Parietal lobe (tissue), 1 donor: ENCODE results near the gene MUTYH. TPM values are rescaled to one million over a fixed set of nuclear protein-coding genes. Genes with fewer than 3 reads are reported as not detected.

Experiments
- total RNA-seq: library from RNA; depleted of rRNA; stranded (reverse); fragments of >200 nt; gene quantifications from one replicate; pipeline ENCODE4 v1.2.3, GENCODE V29; 2014

Gene MUTYH
- 33.5 TPM for total RNA-seq

DNA sequence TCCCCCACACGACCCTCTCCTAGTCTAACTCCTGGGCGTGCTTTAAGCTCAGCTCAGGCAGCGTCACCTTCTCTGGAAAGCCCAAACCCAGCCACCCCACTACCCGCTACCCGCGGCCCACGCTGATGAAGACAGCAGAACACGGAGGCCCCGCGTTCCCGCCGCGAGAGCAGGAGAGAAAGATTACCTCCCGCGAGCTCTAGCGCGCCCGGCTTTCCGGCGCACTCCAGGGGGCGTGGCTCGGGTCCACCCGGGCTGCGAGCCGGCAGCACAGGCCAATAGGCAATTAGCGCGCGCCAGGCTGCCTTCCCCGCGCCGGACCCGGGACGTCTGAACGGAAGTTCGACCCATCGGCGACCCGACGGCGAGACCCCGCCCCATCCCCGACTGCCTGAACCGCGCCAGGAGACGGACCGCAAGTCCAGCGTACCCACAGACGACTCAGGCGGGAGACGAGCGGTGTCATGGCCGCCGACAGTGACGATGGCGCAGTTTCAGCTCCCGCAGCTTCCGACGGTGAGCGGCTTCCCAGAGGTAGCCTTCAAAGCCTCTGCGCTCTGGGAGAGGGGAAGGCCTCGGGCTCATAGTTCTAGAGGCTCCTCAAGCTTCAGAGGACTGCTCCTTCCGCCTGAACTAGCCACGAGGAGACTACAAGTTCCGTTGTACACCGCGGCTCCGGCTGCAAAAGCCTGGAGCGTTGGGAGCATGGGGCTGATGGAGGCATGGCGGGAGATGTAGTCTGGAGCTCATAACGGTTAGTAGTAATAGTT is at the start of gene MUTYH, which contains the start of gene TOE1:
MUTYH (minus strand) TSS at position 652 of the 770 bp plus-strand sequence. CDS start 5,935 bp downstream, outside the sequence.
TOE1 (plus strand) TSS at position 382 of the 770 bp plus-strand sequence; CDS start at position 465, 83 bp downstream.

DNA sequence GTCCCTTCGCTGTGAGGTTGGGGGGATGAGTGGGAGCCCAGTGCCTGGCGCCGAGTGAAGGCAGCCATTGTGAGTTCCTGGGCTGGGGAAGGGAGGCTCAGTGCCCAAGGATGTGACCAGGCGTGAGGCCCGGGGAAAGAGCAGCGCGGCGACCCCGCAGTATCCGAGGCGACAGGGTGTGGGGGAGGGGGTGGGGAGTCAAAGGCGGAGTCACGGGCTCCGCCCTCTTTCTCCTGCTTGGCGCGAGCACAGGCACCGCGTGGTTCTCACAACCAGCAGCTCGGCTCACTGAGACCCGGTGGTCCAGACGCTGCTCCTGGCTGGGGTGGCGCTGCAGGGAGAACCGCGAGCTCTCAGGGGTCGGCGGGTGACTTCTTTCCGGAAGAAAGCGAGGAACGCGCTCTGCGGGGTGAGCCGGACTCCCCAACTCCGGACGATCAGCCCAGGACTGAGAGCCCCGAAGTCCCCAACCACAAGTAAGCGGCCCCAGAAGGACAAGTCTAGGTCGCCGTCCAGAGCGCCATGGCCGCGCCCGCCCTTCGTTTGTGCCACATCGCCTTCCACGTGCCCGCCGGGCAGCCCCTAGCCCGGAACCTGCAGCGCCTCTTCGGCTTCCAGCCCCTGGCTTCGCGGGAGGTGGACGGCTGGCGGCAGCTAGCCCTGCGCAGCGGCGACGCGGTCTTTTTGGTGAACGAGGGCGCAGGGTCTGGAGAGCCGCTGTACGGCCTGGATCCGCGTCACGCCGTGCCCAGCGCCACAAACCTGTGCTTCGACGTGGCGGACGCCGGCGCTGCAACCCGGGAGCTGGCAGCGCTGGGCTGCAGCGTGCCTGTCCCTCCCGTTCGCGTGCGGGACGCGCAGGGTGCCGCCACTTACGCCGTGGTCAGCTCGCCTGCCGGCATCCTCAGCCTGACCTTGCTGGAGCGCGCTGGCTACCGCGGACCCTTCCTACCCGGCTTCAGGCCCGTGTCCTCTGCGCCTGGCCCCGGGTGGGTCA is 13.3 kb downstream of the MUTYH start, which contains the start of gene HPDL:
HPDL (plus strand) TSS at position 269 of the 997 bp plus-strand sequence; CDS start at position 523, 254 bp downstream.

Other genes with a start within 250 kb of the MUTYH start
- 38.8 TPM for gene ZSWIM5, start 133.8 kb downstream of the MUTYH start, total RNA-seq
- 1.3 TPM for gene HPDL, start 13.5 kb downstream of the MUTYH start, total RNA-seq
- 5.9 TPM for gene TOE1, start 270 bp downstream of the MUTYH start, total RNA-seq
- gene TESK2, start 150.7 kb upstream of the MUTYH start, total RNA-seq: 1.6 TPM
- 0.63 TPM for gene CCDC163, start 159.6 kb upstream of the MUTYH start, total RNA-seq
- 2.8 TPM for gene MMACHC, start 159.9 kb upstream of the MUTYH start, total RNA-seq
- gene PRDX1, start 181.4 kb upstream of the MUTYH start, total RNA-seq: 128 TPM
- 68.9 TPM for gene AKR1A1, start 210.4 kb upstream of the MUTYH start, total RNA-seq
- gene NASP, start 243.6 kb upstream of the MUTYH start, total RNA-seq: 165 TPM